Measurements from ENCODE around the gene NME7. TPM values are rescaled to one million over a fixed set of nuclear protein-coding genes. Genes with fewer than 3 reads are reported as not detected.

The NME7 gene
- total RNA-seq, 4 donors from 2014 or later: 1.9 to 15.9 (median 8.3) TPM

- H3K36me3 ChIP-seq: peaks cover 0 to 51% (median 25%) of the 10 kb centered on the region in 4 donors
- H3K27ac ChIP-seq: no peak overlapping the region
- in situ Hi-C loops (cut with MboI; ENCODE audit: low pct_ligation_motif_present in 1 of 4, low pct_unique_long_range_greater_than_20kb in 1 of 4, low sequenced_read_pairs in 3 of 4): loop anchor here in 1 of 4 donors (25.0 kb wide), 1 partner anchor 518 kb away; no protein-coding TSS in a partner anchor
These were observed 236.9 kb downstream of the NME7 start for GRCh38 chr1:169130683-169131082.

GRCh38 chr1:169129109-169129784, 238.3 kb downstream of the NME7 start:
- H3K9me3 ChIP-seq: no peaks in the 10 kb centered on the region
- peaks cover 0 to 3% (median under 1%) of the 10 kb centered on the region in 4 donors for H3K4me1 ChIP-seq
- WGBS, 2 donors (ENCODE audit: low coverage in 1 of 2): 52 to 56% methylated on average over 5 to 6 of the region's 6 CpGs
- TF ChIP-seq CTCF (IDR thresholded peaks at IDR 0.05) (no peak), POLR2AphosphoS5 (IDR thresholded peaks at IDR 0.05) (no peak), EP300 (IDR thresholded peaks at IDR 0.05; ENCODE audit: low read depth) (no peak), POLR2A (IDR thresholded peaks at IDR 0.05) (no peak)
- H3K4me3 ChIP-seq: no peak overlapping the region
- H3K36me3 ChIP-seq: peaks cover 0 to 60% (median 29%) of the 10 kb centered on the region in 4 donors
- in situ Hi-C loops (cut with MboI; ENCODE audit: low pct_ligation_motif_present in 1 of 4, low pct_unique_long_range_greater_than_20kb in 1 of 4, low sequenced_read_pairs in 3 of 4): loop anchor here in 1 of 4 donors (25.0 kb wide), 1 partner anchor 517 kb away; no protein-coding TSS in a partner anchor
- H3K27ac ChIP-seq: no peak overlapping the region
- intact Hi-C loops (cut with DNase I; ENCODE audit: low total_unique reads): no loop called here
- H3K27me3 ChIP-seq: no peaks in the 10 kb centered on the region
- no peak for DNase-seq

More at GRCh38 chr1:169130683-169131082, 236.9 kb downstream of the NME7 start:
- 84 to 94% methylated on average over 4 of the region's 4 CpGs for WGBS, 2 donors (ENCODE audit: low coverage in 1 of 2)
- no peak for TF ChIP-seq EP300 (IDR thresholded peaks at IDR 0.05; ENCODE audit: low read depth)
- TF ChIP-seq POLR2A (IDR thresholded peaks at IDR 0.05): no peak
- no peak for TF ChIP-seq POLR2AphosphoS5 (IDR thresholded peaks at IDR 0.05)
- no peak for TF ChIP-seq CTCF (IDR thresholded peaks at IDR 0.05)
- H3K9me3 ChIP-seq: no peaks in the 10 kb centered on the region
- no peak for DNase-seq
- H3K27me3 ChIP-seq: no peaks in the 10 kb centered on the region
- intact Hi-C loops (cut with DNase I; ENCODE audit: low total_unique reads): no loop called here
- H3K4me1 ChIP-seq: no peaks in the 10 kb centered on the region
- H3K4me3 ChIP-seq: no peak overlapping the region

GRCh38 chr1:169128562-169128961, 239.0 kb downstream of the NME7 start:
- no peak for TF ChIP-seq POLR2AphosphoS5 (IDR thresholded peaks at IDR 0.05)
- TF ChIP-seq EP300 (IDR thresholded peaks at IDR 0.05; ENCODE audit: low read depth): no peak
- no peak for TF ChIP-seq CTCF (IDR thresholded peaks at IDR 0.05)
- TF ChIP-seq POLR2A (IDR thresholded peaks at IDR 0.05): no peak
- Histone ChIP-seq H3K27ac (no peak overlapping the region), H3K9me3 (no peaks in the 10 kb centered on the region), H3K27me3 (no peaks in the 10 kb centered on the region), H3K4me1 (peaks cover 0 to 10% (median 2%) of the 10 kb centered on the region in 4 donors), H3K4me3 (no peak overlapping the region), H3K36me3 (peaks cover 0 to 60% (median 29%) of the 10 kb centered on the region in 4 donors)
- DNase-seq: no peak
- WGBS, 2 donors (ENCODE audit: low coverage in 1 of 2): 71 to 81% methylated on average over 2 of the region's 2 CpGs
- in situ Hi-C loops (cut with MboI; ENCODE audit: low pct_ligation_motif_present in 1 of 4, low pct_unique_long_range_greater_than_20kb in 1 of 4, low sequenced_read_pairs in 3 of 4) (loop anchor here in 1 of 4 donors (25.0 kb wide), 1 partner anchor 516 kb away; no protein-coding TSS in a partner anchor), intact Hi-C loops (cut with DNase I; ENCODE audit: low total_unique reads) (no loop called here)

- peaks cover 0 to 60% (median 27%) of the 10 kb centered on the region in 4 donors for H3K36me3 ChIP-seq
- H3K4me1 ChIP-seq: peaks cover 0 to 15% (median 2%) of the 10 kb centered on the region in 4 donors
- no peak for TF ChIP-seq CTCF (IDR thresholded peaks at IDR 0.05)
- no peak for TF ChIP-seq POLR2A (IDR thresholded peaks at IDR 0.05)
- TF ChIP-seq POLR2AphosphoS5 (IDR thresholded peaks at IDR 0.05): no peak
- TF ChIP-seq EP300 (IDR thresholded peaks at IDR 0.05; ENCODE audit: low read depth): no peak
- no peak for DNase-seq
- WGBS, 2 donors (ENCODE audit: low coverage in 1 of 2): 64 to 67% methylated on average over 3 of the region's 3 CpGs
- no peaks in the 10 kb centered on the region for H3K9me3 ChIP-seq
- H3K27me3 ChIP-seq: no peaks in the 10 kb centered on the region
- no peak overlapping the region for H3K27ac ChIP-seq
- no peak overlapping the region for H3K4me3 ChIP-seq
- in situ Hi-C loops (cut with MboI; ENCODE audit: low pct_ligation_motif_present in 1 of 4, low pct_unique_long_range_greater_than_20kb in 1 of 4, low sequenced_read_pairs in 3 of 4): loop anchor here in 1 of 4 donors (25.0 kb wide), 1 partner anchor 515 kb away; no protein-coding TSS in a partner anchor
- intact Hi-C loops (cut with DNase I; ENCODE audit: low total_unique reads): no loop called here
These were observed 240.3 kb downstream of the NME7 start for GRCh38 chr1:169127305-169127704.
